Hepatocyte (in vitro differentiated cells): ENCODE data around the gene C19orf85.

Source experiments
- EZH2 ChIP-seq: fragments of 200-600 bp; sonication (generic); IDR thresholded peaks from 2 replicates; pipeline ENCODE4 v1.6.1; 2016; ENCODE audit warnings: antibody characterized with exemption, mild to moderate bottlenecking, borderline replicate concordance
- EZH2phosphoT487 ChIP-seq: fragments of 200-600 bp; sonication (generic); IDR thresholded peaks from one replicate; pipeline ENCODE4 v1.6.1; 2018; ENCODE audit warnings: antibody characterized with exemption, mild to moderate bottlenecking, low read depth, moderate library complexity; ENCODE audit not compliant: unreplicated experiment, severe bottlenecking
- TF ChIP-seq, protein P1 (sequence below): fragments of 200-600 bp; sonication (generic); IDR thresholded peaks from 2 replicates; pipeline ENCODE4 v1.5.1; 2016; ENCODE audit warnings: antibody characterized with exemption, mild to moderate bottlenecking; ENCODE audit not compliant: poor library complexity

DNA sequence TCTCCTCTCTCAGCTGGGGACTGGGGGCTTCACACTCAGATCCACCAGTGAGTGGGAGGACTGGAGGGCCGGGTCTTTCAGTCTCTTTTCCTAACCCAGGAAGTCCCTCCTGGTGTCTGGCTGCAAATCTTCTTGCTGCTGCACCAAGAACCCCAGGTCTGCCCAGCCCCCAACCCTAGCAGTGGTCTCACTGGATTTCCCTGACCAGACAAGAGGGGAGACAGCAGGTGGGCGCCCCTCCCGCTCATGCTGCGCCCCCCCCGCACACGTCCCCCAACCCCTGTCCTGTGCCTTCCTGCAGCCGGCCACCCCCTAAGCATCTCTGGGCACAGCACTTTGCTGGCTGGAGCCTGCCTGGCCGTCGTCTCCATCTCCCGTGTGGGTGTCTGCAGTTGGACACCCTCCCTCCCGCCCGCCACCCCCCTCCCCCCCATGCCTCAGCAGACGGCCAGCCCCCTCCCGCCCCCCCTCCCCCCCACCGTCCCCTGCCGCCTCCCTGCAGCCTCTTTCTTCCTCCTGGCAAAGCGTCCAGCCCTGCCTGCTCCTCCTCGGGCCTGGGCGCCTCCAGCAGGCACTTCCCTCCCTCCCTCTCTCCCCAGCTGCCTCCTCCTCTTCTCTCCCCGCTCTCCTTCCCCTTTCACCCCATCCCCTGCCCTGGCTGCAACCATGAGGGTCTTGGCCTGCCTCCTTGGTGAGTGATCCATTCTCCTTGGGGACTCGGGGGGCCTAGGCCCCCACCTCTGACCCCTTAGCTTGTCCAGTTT is 23.6 kb upstream of the C19orf85 start, which contains the start of gene SSC5D:
- TF ChIP-seq EZH2phosphoT487, result no peak
- TF ChIP-seq, protein P1, sequence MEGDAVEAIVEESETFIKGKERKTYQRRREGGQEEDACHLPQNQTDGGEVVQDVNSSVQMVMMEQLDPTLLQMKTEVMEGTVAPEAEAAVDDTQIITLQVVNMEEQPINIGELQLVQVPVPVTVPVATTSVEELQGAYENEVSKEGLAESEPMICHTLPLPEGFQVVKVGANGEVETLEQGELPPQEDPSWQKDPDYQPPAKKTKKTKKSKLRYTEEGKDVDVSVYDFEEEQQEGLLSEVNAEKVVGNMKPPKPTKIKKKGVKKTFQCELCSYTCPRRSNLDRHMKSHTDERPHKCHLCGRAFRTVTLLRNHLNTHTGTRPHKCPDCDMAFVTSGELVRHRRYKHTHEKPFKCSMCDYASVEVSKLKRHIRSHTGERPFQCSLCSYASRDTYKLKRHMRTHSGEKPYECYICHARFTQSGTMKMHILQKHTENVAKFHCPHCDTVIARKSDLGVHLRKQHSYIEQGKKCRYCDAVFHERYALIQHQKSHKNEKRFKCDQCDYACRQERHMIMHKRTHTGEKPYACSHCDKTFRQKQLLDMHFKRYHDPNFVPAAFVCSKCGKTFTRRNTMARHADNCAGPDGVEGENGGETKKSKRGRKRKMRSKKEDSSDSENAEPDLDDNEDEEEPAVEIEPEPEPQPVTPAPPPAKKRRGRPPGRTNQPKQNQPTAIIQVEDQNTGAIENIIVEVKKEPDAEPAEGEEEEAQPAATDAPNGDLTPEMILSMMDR, result no peak
- no peak for TF ChIP-seq EZH2
